ENCODE data around the gene LTBP3.

- TF ChIP-seq, protein P1, sequence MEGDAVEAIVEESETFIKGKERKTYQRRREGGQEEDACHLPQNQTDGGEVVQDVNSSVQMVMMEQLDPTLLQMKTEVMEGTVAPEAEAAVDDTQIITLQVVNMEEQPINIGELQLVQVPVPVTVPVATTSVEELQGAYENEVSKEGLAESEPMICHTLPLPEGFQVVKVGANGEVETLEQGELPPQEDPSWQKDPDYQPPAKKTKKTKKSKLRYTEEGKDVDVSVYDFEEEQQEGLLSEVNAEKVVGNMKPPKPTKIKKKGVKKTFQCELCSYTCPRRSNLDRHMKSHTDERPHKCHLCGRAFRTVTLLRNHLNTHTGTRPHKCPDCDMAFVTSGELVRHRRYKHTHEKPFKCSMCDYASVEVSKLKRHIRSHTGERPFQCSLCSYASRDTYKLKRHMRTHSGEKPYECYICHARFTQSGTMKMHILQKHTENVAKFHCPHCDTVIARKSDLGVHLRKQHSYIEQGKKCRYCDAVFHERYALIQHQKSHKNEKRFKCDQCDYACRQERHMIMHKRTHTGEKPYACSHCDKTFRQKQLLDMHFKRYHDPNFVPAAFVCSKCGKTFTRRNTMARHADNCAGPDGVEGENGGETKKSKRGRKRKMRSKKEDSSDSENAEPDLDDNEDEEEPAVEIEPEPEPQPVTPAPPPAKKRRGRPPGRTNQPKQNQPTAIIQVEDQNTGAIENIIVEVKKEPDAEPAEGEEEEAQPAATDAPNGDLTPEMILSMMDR (IDR thresholded peaks at IDR 0.05) = peak in 1 of 3 donors; percentile 21
- TF ChIP-seq POLR2A (IDR thresholded peaks at IDR 0.05) = no peak
- peak in 1 of 3 donors; percentile 66 for TF ChIP-seq POLR2AphosphoS5 (IDR thresholded peaks at IDR 0.05)
Measured at GRCh38 chr11:65504674-65505465, 53.3 kb downstream of the LTBP3 start.
